Hematopoietic multipotent progenitor cell treated with erythropoietin and hydrocortisone succinate and interleukin-3 and kit ligand, for 15 days (in vitro differentiated cells): ENCODE data around the gene DNAH3.
"Not testable (repeated sequence)": the region's sequence is repeated elsewhere in the genome, so short reads cannot be mapped to it uniquely, and the experiment has no call there.

Experiments used
- DNase-seq: peaks from one replicate; pipeline ENCODE4 v3.0.0-alpha.2; 2015; ENCODE audit warnings: low spot score

The DNAH3 gene

DNA sequence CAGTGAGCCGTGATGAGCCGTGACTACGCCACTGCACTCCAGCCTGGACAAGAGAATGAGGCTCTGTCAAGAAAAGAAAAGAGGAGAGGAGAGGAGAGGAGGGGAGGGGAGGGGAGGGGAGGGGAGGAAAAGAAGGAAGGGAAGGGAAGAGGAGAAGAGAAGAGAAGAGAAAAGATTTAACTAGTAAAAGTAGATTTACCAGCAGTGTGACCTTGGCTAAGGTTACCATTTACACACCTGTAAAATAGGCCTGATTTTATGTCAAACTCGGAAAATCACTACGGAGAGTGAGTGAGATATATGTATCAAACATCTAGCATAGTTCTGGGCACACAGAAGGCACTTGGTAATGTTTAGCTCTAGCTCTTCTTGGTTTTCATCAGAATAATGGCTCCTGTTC, 140.8 kb downstream of the DNAH3 start:
- no peak for DNase-seq

DNA sequence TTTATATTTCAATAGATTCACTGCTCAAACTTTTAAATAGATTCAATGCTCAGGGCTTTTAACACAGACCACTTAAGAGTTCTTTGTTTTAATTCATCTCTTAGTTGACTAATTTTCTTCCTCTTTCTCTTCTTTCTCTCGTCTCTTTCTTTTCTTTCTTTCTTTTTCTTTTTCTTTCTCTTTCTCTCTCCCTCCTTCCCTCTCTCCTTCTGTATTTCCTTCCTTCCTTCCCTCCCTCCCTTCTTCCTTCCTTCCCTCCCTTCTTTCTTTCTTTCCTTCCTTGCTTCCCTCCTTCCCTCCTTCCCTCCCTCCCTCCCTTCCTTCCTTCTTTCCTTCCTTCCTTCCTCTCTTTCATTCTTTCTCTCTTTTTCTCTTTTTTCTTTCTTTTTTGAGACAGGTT, 145.6 kb downstream of the DNAH3 start:
- no peak for DNase-seq

DNA sequence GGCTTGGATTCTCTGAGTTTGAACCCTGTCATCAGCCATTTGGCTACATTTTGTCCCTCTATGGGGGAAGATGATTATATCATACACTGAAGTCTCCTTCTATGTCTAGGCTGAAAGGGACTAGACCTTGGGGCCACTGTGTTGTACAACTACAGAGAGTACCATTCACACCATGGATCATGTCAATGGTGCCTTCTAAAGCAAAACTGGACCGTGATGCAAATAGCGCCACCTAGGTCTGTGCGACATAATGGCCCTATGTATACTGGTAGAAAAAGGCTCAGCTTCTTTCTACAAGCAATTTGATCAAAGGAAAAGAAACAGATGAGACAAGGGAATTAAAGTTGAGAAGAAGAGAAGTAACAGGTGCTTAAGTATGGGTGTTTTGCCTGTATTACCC, 149.4 kb downstream of the DNAH3 start:
- DNase-seq, result peak; percentile 35

DNA sequence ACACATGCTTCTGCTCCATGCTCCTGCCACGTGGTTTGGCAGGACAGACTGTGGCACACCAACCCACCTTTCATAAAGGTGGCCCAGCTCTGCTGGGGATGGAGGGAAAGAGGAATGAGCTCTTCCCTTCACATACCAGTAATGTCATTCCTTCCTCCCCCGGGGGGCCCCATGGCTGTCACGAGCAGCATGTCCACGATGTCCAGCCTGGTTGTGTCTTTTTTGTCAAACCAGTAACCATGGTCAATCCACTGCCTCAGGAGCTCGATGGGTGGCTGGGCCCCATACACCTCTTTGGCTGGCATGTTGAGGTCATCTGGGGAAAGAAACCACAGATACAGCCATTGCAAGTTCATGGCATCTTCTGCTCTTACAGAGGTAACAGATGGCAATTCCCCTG, 153.5 kb downstream of the DNAH3 start:
- DNase-seq, result no peak

DNA sequence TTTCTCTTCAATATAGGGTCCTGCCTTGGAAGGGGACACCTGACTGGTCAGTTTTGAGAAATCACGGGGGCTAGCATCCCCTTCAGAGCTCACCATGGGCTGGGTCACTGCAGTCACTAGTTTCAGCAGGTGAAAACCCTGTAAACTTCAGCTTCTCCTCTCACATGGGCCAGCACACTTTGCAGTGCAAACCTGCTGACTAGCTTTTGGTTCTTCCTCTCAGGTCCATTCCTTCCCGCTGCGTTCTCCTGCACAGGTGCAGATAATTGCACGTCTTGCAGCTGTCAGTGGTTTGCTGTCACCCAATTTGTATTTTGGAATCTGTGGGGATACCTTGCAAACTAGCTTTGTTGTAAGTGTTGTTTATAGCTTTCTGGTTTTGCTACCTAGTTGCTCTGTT, 154.9 kb downstream of the DNAH3 start:
- DNase-seq, result no peak

DNA sequence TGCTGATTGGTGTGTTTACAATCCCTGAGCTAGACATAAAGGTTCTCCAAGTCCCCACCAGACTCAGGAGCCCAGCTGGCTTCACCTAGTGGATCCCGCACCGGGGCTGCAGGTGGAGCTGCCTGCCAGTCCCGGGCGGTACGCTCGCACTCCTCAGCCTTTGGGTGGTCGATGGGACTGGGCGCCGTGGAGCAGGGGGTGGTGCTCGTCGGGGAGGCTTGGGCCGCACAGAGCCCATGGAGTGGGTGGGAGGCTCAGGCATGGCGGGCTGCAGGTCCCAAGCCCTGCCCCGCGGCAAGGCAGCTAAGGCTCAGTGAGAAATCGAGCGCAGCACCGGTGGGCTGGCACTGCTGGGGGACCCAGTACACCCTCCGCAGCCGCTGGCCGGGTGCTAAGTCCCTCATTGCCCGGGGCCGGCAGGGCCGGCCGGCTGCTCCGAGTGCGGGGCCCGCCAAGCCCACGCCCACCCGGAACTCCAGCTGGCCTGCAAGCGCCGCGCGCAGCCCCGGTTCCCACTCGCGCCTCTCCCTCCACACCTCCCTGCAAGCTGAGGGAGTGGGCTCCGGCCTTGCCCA, 161.1 kb downstream of the DNAH3 start:
- not testable (repeated sequence) for DNase-seq

DNA sequence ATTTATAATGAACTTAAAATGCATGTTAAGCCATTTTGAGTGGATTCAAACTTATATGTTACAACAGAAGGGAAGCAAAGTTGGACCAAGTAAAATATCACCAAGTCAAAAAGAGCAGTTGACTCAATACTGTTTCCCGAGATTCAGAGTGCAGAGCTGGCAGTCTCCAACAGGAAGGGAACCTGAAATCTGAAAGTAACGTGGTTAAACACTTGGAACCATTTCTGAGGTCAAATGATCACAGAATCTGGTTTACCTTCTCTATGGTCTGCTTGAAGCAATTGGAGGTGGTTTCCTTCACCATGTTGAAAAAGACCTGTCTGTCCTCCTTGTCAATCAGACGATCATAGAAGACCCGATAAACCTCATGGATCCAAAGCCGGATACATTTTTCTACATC, 163.6 kb downstream of the DNAH3 start:
- no peak for DNase-seq

DNA sequence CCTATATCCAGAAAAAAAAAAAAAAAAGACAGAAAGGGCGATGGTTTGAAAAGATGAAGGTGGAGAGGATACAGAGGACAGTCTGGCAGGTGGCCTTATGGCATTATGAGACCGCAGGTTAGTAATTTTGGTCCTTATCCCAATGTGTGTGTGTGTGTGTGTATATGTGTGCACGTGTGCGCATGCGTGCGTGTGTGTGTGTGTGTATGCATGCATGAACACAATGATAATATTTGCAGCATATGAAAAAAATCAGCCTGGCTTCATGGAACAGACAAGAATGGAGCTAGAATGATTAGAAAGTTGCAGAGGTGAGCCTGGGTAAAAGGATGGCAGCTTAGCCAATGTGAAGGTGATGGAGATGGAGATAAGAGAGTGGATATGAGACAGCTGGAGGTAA, 166.6 kb downstream of the DNAH3 start:
- DNase-seq, result no peak

DNA sequence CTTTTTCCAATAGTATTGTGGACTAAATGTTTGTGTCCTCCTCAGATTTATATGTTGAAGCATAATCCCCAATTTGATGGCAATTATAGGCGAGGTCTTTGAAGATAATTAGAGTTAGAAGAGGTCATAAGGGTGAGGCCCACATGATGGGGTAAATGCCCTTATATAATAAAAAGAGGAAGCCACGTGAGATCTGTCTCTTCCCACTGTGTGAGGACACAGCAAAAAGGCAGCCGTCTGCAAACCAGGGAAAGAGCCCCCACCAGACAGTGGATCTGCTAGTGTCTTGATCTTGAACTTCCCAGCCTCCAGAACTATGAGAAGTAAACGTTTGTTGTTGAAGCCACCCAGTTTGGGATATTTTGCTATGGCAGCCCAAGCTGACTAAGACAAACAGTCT, 174.1 kb downstream of the DNAH3 start:
- no peak for DNase-seq

DNA sequence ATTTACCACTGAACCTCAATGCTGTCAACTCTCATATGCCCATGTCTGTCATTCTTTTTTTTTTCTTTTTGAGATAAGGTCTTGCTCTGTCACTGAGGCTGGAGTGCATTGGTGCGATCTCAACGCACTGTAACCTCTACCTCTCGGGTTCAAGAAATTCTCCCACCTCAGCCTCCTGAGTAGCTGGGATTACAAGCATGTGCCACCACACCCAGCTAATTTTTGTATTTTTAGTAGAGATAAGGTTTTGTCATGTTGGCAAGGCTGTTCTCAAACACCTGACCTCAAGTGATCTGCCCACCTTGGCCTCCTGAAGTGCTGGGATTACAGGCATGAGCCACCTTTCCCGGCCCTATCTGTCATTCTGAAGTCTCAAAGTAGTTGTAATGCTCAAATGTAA, 177.4 kb downstream of the DNAH3 start:
- DNase-seq, result not testable (repeated sequence)

DNA sequence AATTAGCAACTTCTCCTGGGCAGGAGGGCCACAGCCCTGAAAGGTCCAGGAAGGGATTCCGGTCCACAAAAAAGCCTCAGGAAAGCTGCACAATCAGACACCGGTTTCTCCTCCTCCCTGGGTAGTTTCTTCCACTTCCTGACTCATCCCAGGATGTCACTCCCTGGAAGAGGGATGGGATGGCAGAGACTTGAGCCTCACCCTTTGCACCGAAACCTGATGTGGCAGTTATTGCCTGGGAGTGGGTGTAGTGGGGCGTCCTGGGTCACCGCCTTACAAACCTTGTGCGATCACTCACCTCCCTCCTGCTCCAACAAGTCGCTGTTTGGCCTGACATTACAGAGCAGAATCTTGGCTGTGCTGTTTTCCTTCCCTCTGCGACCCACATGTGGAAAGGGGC, 179.2 kb downstream of the DNAH3 start:
- no peak for DNase-seq

DNA sequence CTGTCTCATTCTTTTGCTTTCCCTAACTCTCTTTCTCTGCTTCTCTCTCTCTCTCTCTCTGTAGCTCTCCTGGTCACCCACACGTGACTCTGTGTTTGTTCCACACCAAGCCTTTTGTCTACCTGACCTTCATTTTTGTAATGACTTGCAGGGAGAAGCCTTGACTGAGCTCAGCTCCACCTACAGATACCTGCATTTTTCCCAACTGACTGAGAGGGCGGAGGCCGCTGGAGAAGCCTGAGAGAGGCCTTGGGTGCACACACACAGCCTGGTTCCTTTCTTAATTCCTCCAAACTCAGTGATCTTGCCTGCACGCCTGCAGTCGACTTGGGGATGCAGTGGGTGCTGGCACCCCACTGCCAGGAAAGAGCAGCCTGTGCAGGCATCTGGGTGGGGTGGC, 181.3 kb downstream of the DNAH3 start:
- no peak for DNase-seq

DNA sequence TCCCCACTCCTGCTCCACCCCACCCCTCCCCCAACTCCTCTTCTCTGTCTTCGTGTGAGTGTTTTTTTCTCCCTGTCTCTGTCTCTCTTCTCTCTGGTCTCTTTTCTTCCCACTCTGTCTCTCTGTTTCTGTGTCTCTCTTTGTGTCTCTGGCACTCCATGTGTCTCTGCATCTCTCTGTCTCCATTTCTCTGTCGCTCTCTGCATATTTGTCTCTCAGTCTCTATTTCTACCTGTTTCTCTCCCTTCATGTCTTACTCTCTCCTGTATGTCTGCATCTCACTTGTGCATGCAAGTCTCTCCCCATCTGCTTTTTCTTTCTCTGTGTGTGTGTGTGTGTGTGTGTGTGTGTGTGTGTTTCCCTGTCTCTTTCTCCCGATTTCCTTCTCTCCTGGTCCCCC, 181.9 kb downstream of the DNAH3 start:
- no peak for DNase-seq

DNA sequence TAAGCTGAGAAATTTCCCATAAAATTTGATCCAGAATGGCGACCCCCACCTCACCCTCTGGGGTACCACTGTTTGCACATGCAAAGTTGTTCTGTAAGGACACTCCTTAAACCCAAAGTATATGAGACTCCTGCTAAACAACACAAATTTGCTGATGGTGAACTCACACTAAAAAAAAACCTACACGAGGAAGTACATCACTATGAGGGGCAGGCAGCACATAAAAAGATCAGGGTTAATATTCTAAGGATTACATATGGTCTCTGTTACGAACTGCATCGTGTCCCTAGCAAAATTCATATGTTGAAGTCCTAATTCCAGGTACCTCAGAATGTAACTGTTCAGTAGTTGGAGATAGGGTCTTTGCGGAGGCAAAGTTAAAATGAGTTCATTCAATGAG, 189.7 kb downstream of the DNAH3 start:
- no peak for DNase-seq

DNA sequence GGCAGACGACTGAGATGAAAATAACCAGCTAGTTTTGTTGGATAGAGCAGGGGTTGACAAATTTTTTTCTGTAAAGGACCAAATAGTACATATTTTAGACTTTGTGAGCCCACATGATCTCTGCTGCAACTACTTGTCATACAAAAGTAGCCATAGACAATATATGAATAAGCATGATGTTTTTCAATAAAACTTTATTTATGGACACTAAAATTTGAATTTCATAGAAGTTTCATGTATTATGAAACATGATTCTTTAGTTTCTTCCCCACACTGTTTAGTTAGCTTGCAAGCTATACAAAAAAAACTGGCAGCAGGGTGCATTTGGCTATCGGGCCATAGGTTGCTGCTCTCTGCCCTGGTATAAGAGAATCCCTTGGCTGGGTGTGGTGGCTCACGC, 193.5 kb downstream of the DNAH3 start:
- no peak for DNase-seq

DNA sequence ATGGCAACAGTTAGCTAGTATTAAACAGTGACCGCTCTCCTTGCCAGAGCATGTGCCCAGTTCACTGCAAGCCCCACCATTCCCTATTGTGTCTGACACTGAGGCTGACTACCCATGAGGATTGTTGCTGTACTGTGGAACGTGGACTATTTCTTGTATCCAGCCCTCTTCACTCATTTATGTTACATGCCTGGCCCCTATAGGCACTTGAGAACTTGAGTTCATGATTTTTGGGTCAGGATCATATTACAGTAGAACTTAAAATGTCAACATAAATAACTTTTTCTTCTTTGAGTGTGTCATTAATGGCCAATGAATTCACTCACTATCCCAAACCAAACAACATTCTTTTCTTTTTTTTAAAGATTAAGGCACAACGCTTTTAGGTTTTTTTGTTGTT, 194.3 kb downstream of the DNAH3 start:
- DNase-seq, result no peak

DNA sequence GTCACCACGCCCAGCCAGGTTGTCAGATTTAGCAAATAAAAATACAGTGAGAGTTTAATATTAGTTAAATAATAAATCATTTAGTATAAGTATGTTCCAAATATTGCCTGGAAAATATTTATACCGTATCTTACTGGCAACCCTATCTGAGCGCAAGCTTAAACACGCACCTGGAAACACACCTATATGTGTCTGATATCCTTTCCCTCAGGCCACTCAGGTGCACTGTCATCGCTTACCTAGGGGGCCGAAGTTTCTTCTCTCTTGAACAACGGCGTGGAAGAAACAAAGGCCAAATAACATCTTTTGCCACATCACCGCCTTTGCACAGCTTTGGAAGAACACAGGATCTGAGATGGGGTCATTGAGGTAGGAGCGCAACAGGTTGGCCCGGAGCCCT, 196.1 kb downstream of the DNAH3 start:
- DNase-seq, result no peak

DNA sequence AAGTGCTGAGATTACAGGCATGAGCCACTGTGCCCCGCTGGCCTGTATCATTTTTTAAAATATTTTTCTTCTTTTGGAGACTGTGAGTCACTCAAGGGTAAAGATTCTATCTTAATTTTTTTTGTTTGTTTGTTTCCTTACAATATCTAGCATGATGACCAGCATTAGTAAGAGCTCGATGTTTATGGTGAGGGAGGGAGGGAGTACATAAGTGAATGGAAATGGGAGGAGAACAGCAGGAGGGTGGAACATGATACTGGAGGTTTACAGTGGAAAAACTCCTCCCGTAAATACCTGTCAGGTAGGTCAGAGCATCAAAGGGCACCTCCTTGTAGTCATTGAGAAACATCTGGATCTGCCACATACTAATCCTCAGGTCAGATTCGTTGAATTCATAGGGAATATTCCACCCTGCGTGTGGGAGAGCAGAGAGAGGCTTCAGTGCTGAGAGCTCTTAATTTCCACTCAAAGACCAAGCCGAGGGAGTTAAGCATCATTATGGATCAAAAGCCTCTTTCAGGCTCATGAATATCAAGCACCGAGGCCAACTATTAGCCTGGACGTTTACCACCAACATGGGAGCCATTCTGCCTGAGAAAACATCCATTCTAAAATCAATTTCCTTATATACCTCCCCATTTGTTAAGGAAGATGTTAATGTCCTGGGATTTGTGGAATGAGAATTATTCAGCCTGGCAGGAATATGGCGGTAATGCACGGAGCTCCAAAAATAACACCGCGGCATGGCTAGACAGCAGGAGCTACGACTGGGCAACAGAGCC, 198.3 kb downstream of the DNAH3 start:
- DNase-seq, result no peak

DNA sequence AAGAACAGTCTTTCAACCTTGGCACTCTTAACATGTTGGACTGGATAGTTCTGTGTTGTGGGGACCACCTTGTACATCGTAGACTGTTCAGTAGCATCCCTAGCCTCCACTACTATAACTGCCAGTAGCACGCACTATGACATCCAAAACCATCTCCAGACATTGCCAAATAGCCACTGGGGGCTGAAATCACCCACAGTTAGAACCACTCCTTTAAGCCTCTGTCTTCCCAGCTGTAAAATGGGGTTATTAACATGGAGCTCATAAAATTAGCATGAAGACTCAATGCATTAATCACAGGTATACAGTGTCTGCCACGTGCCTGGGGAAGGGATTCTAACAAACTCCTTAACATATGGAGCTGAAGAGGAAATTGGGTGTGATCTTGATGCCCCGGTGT, 200.4 kb downstream of the DNAH3 start:
- DNase-seq, result no peak

DNA sequence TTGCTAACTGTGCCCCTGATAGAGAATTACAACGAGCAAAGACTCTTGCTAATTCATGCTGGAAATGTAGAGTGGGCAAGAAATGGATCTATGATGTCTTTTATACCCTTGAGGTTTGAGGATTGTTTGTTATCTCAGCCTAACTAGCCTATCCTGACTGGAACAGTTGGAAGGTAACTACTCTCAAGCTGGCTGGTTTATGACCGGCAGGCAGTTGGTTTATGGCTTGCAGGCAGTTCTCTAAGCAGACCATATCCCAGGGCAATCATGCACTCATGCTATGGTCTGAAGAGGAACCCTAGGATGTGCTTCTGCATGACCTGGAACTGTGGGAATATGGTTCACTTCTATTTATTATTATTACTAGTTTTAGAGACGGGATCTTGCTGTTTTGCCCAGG, 201.0 kb downstream of the DNAH3 start:
- no peak for DNase-seq

DNA sequence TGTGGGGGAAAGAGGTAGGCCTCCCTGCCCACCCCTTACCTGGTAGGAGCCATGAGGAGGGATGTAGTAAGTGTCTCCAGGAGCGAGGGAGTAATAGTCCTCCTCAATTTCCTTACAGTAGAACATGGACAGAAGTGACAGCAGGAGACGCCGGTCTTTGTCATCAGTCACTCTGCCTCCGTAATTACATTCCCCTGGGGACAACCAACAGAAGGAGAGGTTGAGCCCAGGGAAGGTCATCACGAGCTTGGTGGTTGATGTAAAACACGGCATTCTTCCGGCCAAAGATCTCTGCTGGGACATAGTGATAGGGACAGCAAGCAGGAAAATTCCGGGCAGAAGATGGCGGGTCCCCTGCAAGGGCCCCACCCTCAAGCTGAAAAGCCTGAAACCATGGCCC, 202.2 kb downstream of the DNAH3 start:
- no peak for DNase-seq

DNA sequence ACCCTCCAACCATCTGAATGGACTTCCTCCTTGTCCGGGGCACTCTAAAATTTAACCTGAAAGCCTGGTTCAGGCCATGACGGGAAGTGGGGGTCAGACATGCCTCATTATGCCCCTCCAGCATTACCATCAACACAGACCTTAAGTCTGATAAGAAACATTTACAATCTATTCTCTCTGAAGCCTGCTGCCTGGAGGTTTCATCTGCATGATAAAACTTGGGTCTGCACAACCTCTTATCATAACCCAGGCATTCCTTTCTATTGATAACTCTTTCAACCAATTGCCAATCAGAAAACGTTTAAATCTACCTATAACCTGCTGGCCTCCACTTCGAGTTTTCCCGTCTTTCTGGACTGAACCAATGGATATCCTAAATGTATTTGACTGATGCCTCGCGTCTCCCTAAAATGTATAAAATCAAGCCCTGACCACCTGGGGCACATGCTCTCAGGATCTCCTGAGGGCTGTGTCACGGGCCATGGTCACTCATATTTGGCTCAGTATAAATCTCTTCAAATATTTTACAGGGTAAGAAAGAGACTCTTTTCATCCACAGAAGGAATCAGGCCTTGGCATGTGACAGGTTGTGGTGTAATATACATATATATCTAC, 204.5 kb downstream of the DNAH3 start:
- no peak for DNase-seq

DNA sequence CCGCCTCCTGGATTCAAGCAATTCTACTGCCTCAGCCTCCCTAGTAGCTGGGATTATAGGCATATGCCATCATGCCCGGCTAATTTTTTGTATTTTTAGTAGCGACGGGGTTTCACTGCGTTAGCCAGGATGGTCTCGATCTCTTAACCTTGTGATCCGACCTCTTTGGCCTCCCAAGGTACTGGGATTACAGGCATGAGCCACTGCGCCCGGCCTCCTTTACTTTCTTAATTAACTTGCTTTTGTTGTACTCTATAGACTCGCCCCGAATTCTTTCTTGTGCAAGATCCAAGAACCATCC, 205.1 kb downstream of the DNAH3 start:
- not testable (repeated sequence) for DNase-seq
